ENCODE results near the gene HSD3B1.
"Not testable (repeated sequence)": the region's sequence is repeated elsewhere in the genome, so short reads cannot be mapped to it uniquely, and the experiment has no call there.

HSD3B1 gene

GRCh38 chr1:119492763-119493162 is 14.2 kb upstream of the HSD3B1 start:
- no peak for DNase-seq (ENCODE audit: low spot score)

GRCh38 chr1:119504831-119505230 is 2.2 kb upstream of the HSD3B1 start:
- no peak for DNase-seq (ENCODE audit: low spot score)

- no peak for DNase-seq (ENCODE audit: low spot score)
Measured at GRCh38 chr1:119510046-119510445, 3.0 kb downstream of the HSD3B1 start.

- no peak for DNase-seq (ENCODE audit: low spot score)
Measured at GRCh38 chr1:119515221-119515620, 8.2 kb downstream of the HSD3B1 start.

- no peak for DNase-seq (ENCODE audit: low spot score)
Measured at GRCh38 chr1:119516247-119516646, 9.2 kb downstream of the HSD3B1 start.

- no peak for DNase-seq (ENCODE audit: low spot score)
Measured at GRCh38 chr1:119516680-119517079, 9.7 kb downstream of the HSD3B1 start.

GRCh38 chr1:119517667-119518066 is 10.7 kb downstream of the HSD3B1 start:
- not testable (repeated sequence) for DNase-seq (ENCODE audit: low spot score)

- DNase-seq (ENCODE audit: low spot score): no peak
Measured at GRCh38 chr1:119531606-119532323, 24.8 kb downstream of the HSD3B1 start.

- DNase-seq (ENCODE audit: low spot score): no peak
Measured at GRCh38 chr1:119532324-119532910, 25.4 kb downstream of the HSD3B1 start.

- DNase-seq (ENCODE audit: low spot score): no peak
Measured at GRCh38 chr1:119535381-119535780, 28.4 kb downstream of the HSD3B1 start.

- DNase-seq (ENCODE audit: low spot score): no peak
Measured at GRCh38 chr1:119537966-119538365, 31.0 kb downstream of the HSD3B1 start.

- no peak for DNase-seq (ENCODE audit: low spot score)
Measured at GRCh38 chr1:119539636-119540035, 32.6 kb downstream of the HSD3B1 start.

GRCh38 chr1:119541389-119541788 is 34.4 kb downstream of the HSD3B1 start:
- DNase-seq (ENCODE audit: low spot score): no peak

GRCh38 chr1:119542492-119542946 is 35.5 kb downstream of the HSD3B1 start:
- no peak for DNase-seq (ENCODE audit: low spot score)

- DNase-seq (ENCODE audit: low spot score): no peak
Measured at GRCh38 chr1:119544165-119544762, 37.3 kb downstream of the HSD3B1 start.

GRCh38 chr1:119546641-119547040 is 39.6 kb downstream of the HSD3B1 start:
- DNase-seq (ENCODE audit: low spot score): no peak

GRCh38 chr1:119547306-119547705 is 40.3 kb downstream of the HSD3B1 start:
- no peak for DNase-seq (ENCODE audit: low spot score)

- DNase-seq (ENCODE audit: low spot score): no peak
Measured at GRCh38 chr1:119547805-119548204, 40.8 kb downstream of the HSD3B1 start.

GRCh38 chr1:119549719-119550132 is 42.7 kb downstream of the HSD3B1 start:
- peak; percentile 90 for DNase-seq (ENCODE audit: low spot score)

- no peak for DNase-seq (ENCODE audit: low spot score)
Measured at GRCh38 chr1:119550381-119550780, 43.4 kb downstream of the HSD3B1 start.

- no peak for DNase-seq (ENCODE audit: low spot score)
Measured at GRCh38 chr1:119551218-119551617, 44.2 kb downstream of the HSD3B1 start.

- DNase-seq (ENCODE audit: low spot score): not testable (repeated sequence)
Measured at GRCh38 chr1:119552656-119553055, 45.6 kb downstream of the HSD3B1 start.
